ENCODE data around the gene SYT11.

- no peak for TF ChIP-seq CTCF (IDR thresholded peaks at IDR 0.05; ENCODE audit: low read length)
- no peak for TF ChIP-seq EZH2phosphoT487 (IDR thresholded peaks at IDR 0.05; ENCODE audit: low read length)
Observed at GRCh38 chr1:155889566-155889965, 30.2 kb downstream of the SYT11 start.
